ENCODE results near the gene ARHGAP6. TPM values are rescaled to one million over a fixed set of nuclear protein-coding genes. Genes with fewer than 3 reads are reported as not detected.
A peak's percentile ranks its signal among the peaks of the same experiment; 100 is the strongest.

ARHGAP6 gene
- total RNA-seq, 6 experiments from 2014 or later = 0.51 to 1.0 (median 0.69) TPM

- H3K36me3 Mint-ChIP-seq (ENCODE audit: low read depth) = no peaks in the 10 kb centered on the region
- H3K27me3 Mint-ChIP-seq (ENCODE audit: insufficient read depth) = no peaks in the 10 kb centered on the region
- no peak for TF ChIP-seq CTCF (IDR thresholded peaks at IDR 0.05)
- DNase-seq = no peak
- H3K4me3 Mint-ChIP-seq = no peak overlapping the region
- H3K4me1 Mint-ChIP-seq (ENCODE audit: low read depth) = no peaks in the 10 kb centered on the region
- H3K27ac Mint-ChIP-seq = no peak overlapping the region
- H3K9me3 Mint-ChIP-seq = no peaks in the 10 kb centered on the region
These were observed 99.5 kb downstream of the ARHGAP6 start for GRCh38 chrX:11566173-11566572.

GRCh38 chrX:11564546-11564945, 101.2 kb downstream of the ARHGAP6 start:
- Mint-ChIP-seq H3K36me3 (ENCODE audit: low read depth) (no peaks in the 10 kb centered on the region), H3K27me3 (ENCODE audit: insufficient read depth) (no peaks in the 10 kb centered on the region), H3K9me3 (no peaks in the 10 kb centered on the region), H3K4me3 (no peak overlapping the region), H3K27ac (no peak overlapping the region), H3K4me1 (ENCODE audit: low read depth) (no peaks in the 10 kb centered on the region)
- DNase-seq = no peak
- TF ChIP-seq CTCF (IDR thresholded peaks at IDR 0.05) = no peak

- H3K27ac Mint-ChIP-seq = no peak overlapping the region
These were observed 103.2 kb downstream of the ARHGAP6 start for GRCh38 chrX:11562570-11562969.

GRCh38 chrX:11558972-11559371, 106.7 kb downstream of the ARHGAP6 start:
- peak; percentile 64 for TF ChIP-seq CTCF (IDR thresholded peaks at IDR 0.05)
- Mint-ChIP-seq H3K27ac (no peak overlapping the region), H3K36me3 (ENCODE audit: low read depth) (no peaks in the 10 kb centered on the region)

More at GRCh38 chrX:11562570-11562969, 103.2 kb downstream of the ARHGAP6 start:
- Mint-ChIP-seq H3K9me3 (no peaks in the 10 kb centered on the region), H3K4me3 (no peak overlapping the region), H3K4me1 (ENCODE audit: low read depth) (peaks cover 9% of the 10 kb centered on the region), H3K27me3 (ENCODE audit: insufficient read depth) (no peaks in the 10 kb centered on the region), H3K36me3 (ENCODE audit: low read depth) (no peaks in the 10 kb centered on the region)
- DNase-seq = no peak
- no peak for TF ChIP-seq CTCF (IDR thresholded peaks at IDR 0.05)

GRCh38 chrX:11557120-11557519, 108.6 kb downstream of the ARHGAP6 start:
- Mint-ChIP-seq H3K36me3 (ENCODE audit: low read depth) (no peaks in the 10 kb centered on the region), H3K4me3 (peak overlapping the region; percentile 11), H3K27ac (peak overlapping the region; percentile 82), H3K4me1 (ENCODE audit: low read depth) (peaks cover 34% of the 10 kb centered on the region), H3K9me3 (no peaks in the 10 kb centered on the region), H3K27me3 (ENCODE audit: insufficient read depth) (no peaks in the 10 kb centered on the region)
- TF ChIP-seq CTCF (IDR thresholded peaks at IDR 0.05) = no peak
- DNase-seq = peak; percentile 75

More at GRCh38 chrX:11558972-11559371, 106.7 kb downstream of the ARHGAP6 start:
- Mint-ChIP-seq H3K4me1 (ENCODE audit: low read depth) (peaks cover 34% of the 10 kb centered on the region), H3K27me3 (ENCODE audit: insufficient read depth) (no peaks in the 10 kb centered on the region), H3K9me3 (no peaks in the 10 kb centered on the region), H3K4me3 (no peak overlapping the region)
- DNase-seq = no peak

- no peak for DNase-seq
- no peaks in the 10 kb centered on the region for H3K9me3 Mint-ChIP-seq
These were observed 110.0 kb downstream of the ARHGAP6 start for GRCh38 chrX:11555759-11556158.

More at GRCh38 chrX:11555759-11556158, 110.0 kb downstream of the ARHGAP6 start:
- Mint-ChIP-seq H3K27me3 (ENCODE audit: insufficient read depth) (no peaks in the 10 kb centered on the region), H3K4me3 (no peak overlapping the region), H3K4me1 (ENCODE audit: low read depth) (peaks cover 45% of the 10 kb centered on the region), H3K36me3 (ENCODE audit: low read depth) (no peaks in the 10 kb centered on the region), H3K27ac (peak overlapping the region; percentile 25)
- TF ChIP-seq CTCF (IDR thresholded peaks at IDR 0.05) = no peak

Measured in HFFc6 (cell line).